MCF 10A (cell line): ENCODE results near the gene SLC22A23. TPM values are rescaled to one million over a fixed set of nuclear protein-coding genes. Genes with fewer than 3 reads are reported as not detected.
A peak's percentile ranks its signal among the peaks of the same experiment; 100 is the strongest.
"Not testable (repeated sequence)": the region's sequence is repeated elsewhere in the genome, so short reads cannot be mapped to it uniquely, and the experiment has no call there.

ENCODE experiments used
- BruUV-seq: library from RNA; stranded (reverse); fragments of 400-500 nt; replicated peaks from 2 replicates; lab custom pipeline; 2021; lab: Mats Ljungman, UMichigan
- CTCF ChIA-PET: fragments of 300-600 bp; sonication (Branson Sonifier 250); formaldehyde crosslinking; extraction: SDS; loops from one replicate; lab custom pipeline; 2021; ENCODE audit warnings: antibody characterized with exemption, inconsistent platforms; lab: Yijun Ruan, JAX
- POLR2A ChIA-PET: fragments of 300-600, 350-650 bp; sonication (Branson Sonifier 250); formaldehyde crosslinking; extraction: SDS; loops from one replicate; lab custom pipeline; 2020; ENCODE audit warnings: antibody characterized with exemption, inconsistent platforms; lab: Yijun Ruan, JAX
- DNase-seq: peaks from one replicate; pipeline ENCODE4 v3.0.0-alpha.2; 2018; ENCODE audit not compliant: unreplicated experiment
- H3K27ac Mint-ChIP-seq: one replicate; pipeline ENCODE4 v1.8.0; 2022; ENCODE audit warnings: mild to moderate bottlenecking, low read depth, mixed read lengths; ENCODE audit not compliant: unreplicated experiment
- H3K27me3 Mint-ChIP-seq: one replicate; pipeline ENCODE4 v1.8.0; 2022; ENCODE audit warnings: mixed read lengths; ENCODE audit not compliant: insufficient read depth, unreplicated experiment
- H3K36me3 Mint-ChIP-seq: one replicate; pipeline ENCODE4 v1.8.0; 2022; ENCODE audit warnings: mild to moderate bottlenecking, moderate library complexity, mixed read lengths; ENCODE audit not compliant: insufficient read depth, unreplicated experiment
- H3K4me1 Mint-ChIP-seq: one replicate; pipeline ENCODE4 v1.8.0; 2022; ENCODE audit warnings: mixed read lengths; ENCODE audit not compliant: insufficient read depth, unreplicated experiment
- H3K4me3 Mint-ChIP-seq: one replicate; pipeline ENCODE4 v1.8.0; 2022; ENCODE audit warnings: mild to moderate bottlenecking, moderate library complexity, mixed read lengths; ENCODE audit not compliant: unreplicated experiment
- H3K9me3 Mint-ChIP-seq: one replicate; pipeline ENCODE4 v1.8.0; 2022; ENCODE audit warnings: mixed read lengths; ENCODE audit not compliant: unreplicated experiment
- CTCF ChIP-seq: fragments of 200-600 bp; IDR thresholded peaks from one replicate; pipeline ENCODE4 v1.8.0; 2022; ENCODE audit warnings: antibody characterized with exemption, mild to moderate bottlenecking; ENCODE audit not compliant: unreplicated experiment
- intact Hi-C: fragments of 100-400 bp; cut with micrococcal nuclease; formaldehyde crosslinking; loops from 2 replicates; pipeline ENCODE4 v1.14.1; 2022
- total RNA-seq: library from RNA; stranded (reverse); gene quantifications from 2 replicates; pipeline ENCODE4 v1.2.3, GENCODE V29; 2022

Gene SLC22A23
- total RNA-seq, 1 experiment from 2014 or later = 11.9 TPM

- intact Hi-C loops = loop anchor here (5.0 kb wide), 1 partner anchor 93 kb away; the partner anchor contains the start of gene TUBB2A
- CTCF ChIA-PET = interaction anchor here (0.5 to 5.4 kb wide), 7 partner anchors 25 to 130 kb away, joined by 3 to 64 read pairs (median 5); no protein-coding TSS in a partner anchor
- Mint-ChIP-seq H3K9me3 (no peaks in the 10 kb centered on the region), H3K27ac (no peak overlapping the region), H3K36me3 (no peaks in the 10 kb centered on the region), H3K4me3 (no peak overlapping the region), H3K4me1 (peaks cover 24% of the 10 kb centered on the region), H3K27me3 (no peaks in the 10 kb centered on the region)
- no peak for TF ChIP-seq CTCF
- no peak for DNase-seq
- POLR2A ChIA-PET = interaction anchor here (2.2 kb wide), 1 partner anchor 132 kb away, joined by 9 read pairs; the partner anchor contains the start of gene BPHL
- BruUV-seq = no TSS peak
Measured at GRCh38 chr6:3250231-3250675, 206.6 kb downstream of the SLC22A23 start.

- no peak for TF ChIP-seq CTCF
- H3K9me3 Mint-ChIP-seq = no peaks in the 10 kb centered on the region
- peaks cover 24% of the 10 kb centered on the region for H3K4me1 Mint-ChIP-seq
- BruUV-seq = no TSS peak
- intact Hi-C loops = loop anchor here (5.0 kb wide), 1 partner anchor 93 kb away; the partner anchor contains the start of gene TUBB2A
- H3K27me3 Mint-ChIP-seq = no peaks in the 10 kb centered on the region
- H3K36me3 Mint-ChIP-seq = no peaks in the 10 kb centered on the region
- H3K4me3 Mint-ChIP-seq = no peak overlapping the region
- ChIA-PET POLR2A (interaction anchor here (3.8 kb wide), 1 partner anchor 9 kb away, joined by 15 read pairs; the partner anchor contains the start of gene PSMG4), CTCF (interaction anchor here (0.6 to 5.4 kb wide), 3 partner anchors 42 to 130 kb away, joined by 3 to 64 read pairs (median 12); no protein-coding TSS in a partner anchor)
- H3K27ac Mint-ChIP-seq = no peak overlapping the region
- DNase-seq = no peak
Measured at GRCh38 chr6:3249821-3250220, 207.0 kb downstream of the SLC22A23 start.

- ChIA-PET CTCF (interaction anchor here (0.6 kb wide), 4 partner anchors 73 to 1475 kb away, joined by 3 to 5 read pairs (median 3); no protein-coding TSS in a partner anchor), POLR2A (interaction anchor here (1.8 to 3.8 kb wide), 2 partner anchors 12 to 39 kb away, joined by 10 to 15 read pairs; partner anchors contain the start of gene PSMG4)
- peaks cover 25% of the 10 kb centered on the region for H3K4me1 Mint-ChIP-seq
- intact Hi-C loops = no loop called here
- BruUV-seq = no TSS peak
- H3K4me3 Mint-ChIP-seq = peak overlapping the region; percentile 33
- peak overlapping the region; percentile 23 for H3K27ac Mint-ChIP-seq
- H3K36me3 Mint-ChIP-seq = no peaks in the 10 kb centered on the region
- H3K27me3 Mint-ChIP-seq = no peaks in the 10 kb centered on the region
- H3K9me3 Mint-ChIP-seq = peaks cover 7% of the 10 kb centered on the region
- peak; percentile 45 for DNase-seq
- no peak for TF ChIP-seq CTCF
Measured at GRCh38 chr6:3247255-3248146, 209.3 kb downstream of the SLC22A23 start.

GRCh38 chr6:3245216-3245615 is 211.6 kb downstream of the SLC22A23 start:
- Mint-ChIP-seq H3K9me3 (peaks cover 7% of the 10 kb centered on the region), H3K4me1 (peaks cover 13% of the 10 kb centered on the region), H3K27ac (no peak overlapping the region), H3K4me3 (no peak overlapping the region), H3K36me3 (no peaks in the 10 kb centered on the region), H3K27me3 (no peaks in the 10 kb centered on the region)
- ChIA-PET CTCF (interaction anchor here (0.5 to 1.0 kb wide), 2 partner anchors 26 to 1629 kb away, joined by 3 to 4 read pairs; no protein-coding TSS in a partner anchor), POLR2A (interaction anchor here (0.7 kb wide), 1 partner anchor 60 kb away, joined by 4 read pairs; no protein-coding TSS in a partner anchor)
- DNase-seq = no peak
- BruUV-seq = no TSS peak
- intact Hi-C loops = no loop called here
- TF ChIP-seq CTCF = no peak

GRCh38 chr6:3244832-3245161 is 212.1 kb downstream of the SLC22A23 start:
- H3K4me1 Mint-ChIP-seq = peaks cover 13% of the 10 kb centered on the region
- H3K4me3 Mint-ChIP-seq, H3K36me3 Mint-ChIP-seq, intact Hi-C loops, H3K9me3 Mint-ChIP-seq, H3K27me3 Mint-ChIP-seq, H3K27ac Mint-ChIP-seq, BruUV-seq, DNase-seq: not testable (repeated sequence)
- ChIA-PET CTCF (interaction anchor here (1.0 kb wide), 1 partner anchor 25 kb away, joined by 4 read pairs; no protein-coding TSS in a partner anchor), POLR2A (interaction anchor here (0.7 to 1.8 kb wide), 2 partner anchors 49 to 60 kb away, joined by 3 to 4 read pairs; no protein-coding TSS in a partner anchor)
